ENCODE measurements around the gene CNOT3.
"Not testable (repeated sequence)": the region's sequence is repeated elsewhere in the genome, so short reads cannot be mapped to it uniquely, and the experiment has no call there.

CNOT3 gene

DNA sequence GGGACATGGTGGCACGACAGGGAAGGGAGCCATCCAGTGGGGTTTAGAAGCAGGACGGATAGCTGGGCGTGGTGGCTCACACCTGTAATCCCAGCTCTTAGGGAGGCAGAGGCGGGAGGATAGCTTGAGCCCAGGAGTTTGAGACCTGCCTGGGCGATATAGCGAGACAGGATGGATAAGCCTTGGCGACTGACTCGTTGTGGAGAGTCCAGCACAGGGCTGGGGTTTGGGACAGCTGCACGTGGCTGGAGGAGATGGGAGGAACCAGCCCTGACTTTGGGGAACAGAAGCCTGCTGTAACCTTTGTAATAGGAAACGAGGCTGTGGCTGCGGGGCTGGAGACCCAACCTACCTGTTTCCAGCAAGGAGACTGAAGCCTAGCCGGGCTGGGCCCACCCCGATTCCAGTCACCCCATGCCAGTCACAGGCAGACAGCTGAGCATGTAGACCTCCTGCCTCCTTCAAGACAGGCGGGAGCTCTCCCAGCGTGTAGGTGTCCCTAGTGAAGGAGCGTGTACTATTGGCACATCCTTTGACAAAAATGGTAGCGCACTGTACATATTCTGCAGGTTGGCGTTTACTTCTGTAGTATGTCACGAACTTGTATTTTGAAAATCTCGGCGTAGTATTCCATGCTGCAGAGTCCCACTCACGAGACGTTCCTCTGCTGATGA, 13.9 kb downstream of the CNOT3 start:
- DNase-seq: no peak

DNA sequence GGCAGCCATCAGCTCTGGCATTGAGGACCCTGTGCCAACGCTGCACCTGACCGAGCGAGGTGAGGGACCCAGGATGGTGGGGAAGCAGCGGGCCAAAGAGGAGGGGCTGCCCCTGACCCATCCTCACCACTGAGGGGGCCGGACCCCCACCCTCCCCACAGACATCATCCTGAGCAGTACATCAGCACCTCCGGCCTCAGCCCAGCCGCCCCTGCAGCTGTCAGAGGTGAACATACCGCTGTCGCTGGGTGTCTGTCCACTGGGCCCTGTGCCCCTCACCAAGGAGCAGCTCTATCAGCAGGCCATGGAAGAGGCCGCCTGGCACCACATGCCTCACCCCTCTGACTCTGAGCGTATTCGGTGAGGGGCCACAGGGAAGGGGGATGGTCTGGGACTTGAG, 14.7 kb downstream of the CNOT3 start:
- DNase-seq: no peak

DNA sequence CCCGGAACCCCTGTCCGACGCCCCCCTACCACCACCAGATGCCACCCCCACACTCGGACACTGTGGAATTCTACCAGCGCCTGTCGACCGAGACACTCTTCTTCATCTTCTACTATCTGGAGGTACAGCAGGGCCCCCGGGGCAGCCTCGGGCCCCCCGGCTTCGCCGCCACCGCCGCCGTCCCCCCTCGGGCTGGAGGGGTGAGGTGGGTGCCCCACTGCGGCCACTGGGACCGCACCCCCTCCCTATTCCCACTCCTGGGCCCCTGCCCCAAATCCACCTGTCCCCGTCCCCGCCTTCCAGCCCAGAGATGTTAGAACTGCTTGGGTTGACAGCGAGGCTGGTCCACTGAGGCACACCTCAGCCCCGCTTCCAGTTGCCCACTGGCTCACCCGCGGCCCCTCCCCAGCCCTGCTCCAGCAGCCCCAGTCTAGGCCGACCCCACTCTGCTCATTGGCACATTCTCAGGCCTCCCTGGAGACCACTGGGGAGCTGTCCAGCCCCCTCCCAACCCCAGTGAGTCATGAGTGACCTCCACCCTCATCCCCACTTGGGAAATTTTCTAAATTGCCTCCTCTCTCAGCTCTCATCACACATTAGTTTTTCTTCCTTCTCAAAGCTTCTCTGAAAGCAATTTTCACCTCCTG, 15.4 kb downstream of the CNOT3 start:
- no peak for DNase-seq

DNA sequence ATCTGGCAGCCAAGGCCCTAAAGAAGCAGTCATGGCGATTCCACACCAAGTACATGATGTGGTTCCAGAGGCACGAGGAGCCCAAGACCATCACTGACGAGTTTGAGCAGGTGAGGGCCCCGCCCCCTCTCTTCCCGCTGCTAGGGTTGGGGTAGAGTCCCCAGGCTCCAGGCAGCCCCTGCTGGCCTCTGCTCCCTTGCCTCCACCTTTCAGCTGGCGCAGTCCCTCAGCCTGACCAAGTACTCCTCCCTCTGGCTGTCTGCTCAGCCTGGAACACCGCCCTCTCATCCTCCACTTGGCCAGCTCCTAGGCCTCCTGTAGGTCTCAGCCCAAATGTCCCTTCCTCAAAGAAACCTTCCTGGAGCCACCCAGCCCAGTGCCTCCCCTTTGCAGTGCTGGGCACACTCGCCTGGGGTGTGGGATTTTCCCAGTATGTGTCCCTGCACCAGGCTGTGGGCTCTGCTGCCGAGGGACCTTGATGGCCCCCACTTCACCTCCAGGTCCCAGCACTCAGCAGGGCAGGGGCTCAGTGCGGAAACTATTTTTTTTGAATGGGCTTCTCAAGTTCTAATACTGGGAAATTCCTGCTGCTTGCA, 16.3 kb downstream of the CNOT3 start:
- DNase-seq: no peak

DNA sequence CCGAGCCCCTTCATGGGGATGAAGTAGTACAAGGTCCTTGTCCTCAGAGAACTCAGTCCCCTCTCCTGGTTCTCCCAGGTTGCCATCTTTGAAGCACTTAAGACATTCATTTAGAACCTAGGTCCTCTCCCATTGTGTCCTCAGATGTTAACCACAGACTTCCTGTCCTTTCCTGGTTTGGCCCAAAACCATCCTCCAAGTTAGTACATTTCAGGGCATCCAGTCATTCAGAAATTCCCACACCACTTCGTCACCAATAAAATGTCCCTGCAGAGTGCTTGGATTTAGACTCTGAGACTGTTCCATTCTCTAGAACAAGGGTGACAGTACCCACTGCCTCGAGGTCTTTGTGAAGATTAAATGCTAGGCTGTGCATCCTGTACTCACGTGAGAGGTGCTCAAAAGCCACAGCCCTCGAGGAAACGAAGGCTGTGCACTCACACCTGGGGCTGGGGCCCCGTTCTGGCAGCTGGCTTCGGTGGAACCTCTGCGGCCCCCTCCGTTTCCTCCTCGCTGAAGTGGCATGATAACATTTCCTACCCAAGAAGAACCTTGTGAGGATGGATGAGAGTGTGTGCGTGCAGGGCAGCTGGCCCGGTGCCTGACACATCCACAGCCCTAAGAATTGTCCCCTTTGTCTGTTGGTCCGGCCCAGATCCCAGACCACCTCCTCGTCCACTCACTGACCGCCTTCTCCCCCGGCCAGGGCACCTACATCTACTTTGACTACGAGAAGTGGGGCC, 17.2 kb downstream of the CNOT3 start:
- DNase-seq: peak in 2 of 5 donors; percentile 28 to 61

DNA sequence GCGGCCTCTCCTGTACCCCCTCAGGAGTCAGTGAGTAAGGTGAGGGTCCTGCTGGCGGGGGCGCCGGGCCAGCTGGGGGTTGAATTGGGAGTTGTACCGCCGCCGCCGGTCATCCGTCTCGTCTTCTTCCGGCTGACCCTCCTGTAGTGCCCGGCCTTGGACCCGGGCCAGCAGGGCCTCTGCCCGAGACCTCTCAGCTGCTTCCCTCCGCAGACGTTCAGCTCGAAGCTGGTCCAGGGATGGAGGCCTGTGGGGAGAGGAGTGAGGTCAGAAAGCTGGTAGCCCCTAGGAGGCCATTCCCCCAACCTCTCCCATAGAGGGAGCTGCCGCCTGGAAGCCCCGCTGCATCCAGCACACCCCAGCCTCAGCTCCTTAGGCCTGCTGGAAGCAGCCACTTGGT, 18.1 kb downstream of the CNOT3 start:
- DNase-seq: no peak

DNA sequence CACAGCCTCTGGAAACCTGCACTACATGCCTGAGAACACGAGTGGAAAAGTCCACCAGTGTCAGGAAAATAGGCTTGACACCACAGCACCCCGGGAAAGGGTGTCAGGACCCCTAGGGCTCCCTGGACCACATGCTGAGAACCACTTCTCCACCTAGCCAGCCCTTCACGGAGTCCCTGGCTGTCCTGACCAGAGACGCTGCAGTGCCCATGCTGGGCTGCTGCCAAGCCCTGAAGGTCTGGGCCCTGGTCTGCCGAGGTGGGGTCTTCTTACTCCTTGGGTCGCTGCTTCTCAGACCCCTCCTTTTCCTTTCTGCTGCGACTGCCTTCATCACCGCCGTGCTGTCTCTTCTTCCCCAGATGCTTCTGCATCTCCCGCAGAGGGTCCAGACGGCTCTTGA, 18.9 kb downstream of the CNOT3 start:
- no peak for DNase-seq

DNA sequence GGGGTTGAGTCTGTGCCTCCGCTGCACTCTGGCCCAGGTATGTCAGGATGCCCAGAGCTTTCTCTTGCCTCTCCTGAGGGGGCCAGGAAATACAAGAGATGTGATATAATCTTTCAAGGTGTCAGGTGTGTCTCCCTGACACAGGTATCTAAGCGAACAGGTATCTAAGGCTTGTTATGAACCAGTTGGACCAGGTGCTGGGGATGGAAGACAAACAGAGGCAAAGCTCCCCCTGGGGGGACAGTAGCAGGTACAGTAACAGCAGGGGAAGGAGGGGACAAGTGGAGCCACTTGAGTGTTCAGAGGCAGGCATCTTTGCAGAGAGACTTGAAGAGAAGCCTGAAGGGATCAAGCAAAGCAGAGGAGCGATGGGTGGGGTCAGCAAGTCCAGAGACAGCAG, 19.4 kb downstream of the CNOT3 start:
- no peak for DNase-seq

DNA sequence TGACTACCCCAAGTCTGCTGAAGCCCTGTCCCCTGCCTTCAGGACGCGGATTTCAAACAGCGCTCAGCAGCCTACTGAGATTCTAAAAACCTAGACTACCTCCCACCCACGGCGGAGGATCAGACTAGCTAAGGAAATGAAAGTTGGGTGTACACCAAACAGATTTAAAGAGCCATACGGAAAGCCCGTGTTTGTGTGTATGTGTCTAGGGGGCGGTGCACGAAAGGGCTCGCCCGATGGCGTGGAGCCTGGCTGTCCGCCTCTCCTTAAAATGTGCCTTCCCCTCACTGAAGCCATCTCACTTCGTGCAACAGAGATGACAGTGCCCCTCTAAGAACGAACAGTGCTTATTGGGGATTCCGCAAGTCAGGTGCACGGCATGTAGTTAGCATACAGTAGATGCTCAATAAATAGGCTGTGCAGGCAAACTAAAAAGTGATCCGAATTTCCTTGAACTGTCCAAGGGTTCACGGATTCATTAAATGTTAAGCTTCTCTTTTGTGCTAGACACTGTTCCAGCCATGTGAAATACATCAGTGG, 21.3 kb downstream of the CNOT3 start:
- peak in 1 of 5 donors; percentile 27 for DNase-seq

DNA sequence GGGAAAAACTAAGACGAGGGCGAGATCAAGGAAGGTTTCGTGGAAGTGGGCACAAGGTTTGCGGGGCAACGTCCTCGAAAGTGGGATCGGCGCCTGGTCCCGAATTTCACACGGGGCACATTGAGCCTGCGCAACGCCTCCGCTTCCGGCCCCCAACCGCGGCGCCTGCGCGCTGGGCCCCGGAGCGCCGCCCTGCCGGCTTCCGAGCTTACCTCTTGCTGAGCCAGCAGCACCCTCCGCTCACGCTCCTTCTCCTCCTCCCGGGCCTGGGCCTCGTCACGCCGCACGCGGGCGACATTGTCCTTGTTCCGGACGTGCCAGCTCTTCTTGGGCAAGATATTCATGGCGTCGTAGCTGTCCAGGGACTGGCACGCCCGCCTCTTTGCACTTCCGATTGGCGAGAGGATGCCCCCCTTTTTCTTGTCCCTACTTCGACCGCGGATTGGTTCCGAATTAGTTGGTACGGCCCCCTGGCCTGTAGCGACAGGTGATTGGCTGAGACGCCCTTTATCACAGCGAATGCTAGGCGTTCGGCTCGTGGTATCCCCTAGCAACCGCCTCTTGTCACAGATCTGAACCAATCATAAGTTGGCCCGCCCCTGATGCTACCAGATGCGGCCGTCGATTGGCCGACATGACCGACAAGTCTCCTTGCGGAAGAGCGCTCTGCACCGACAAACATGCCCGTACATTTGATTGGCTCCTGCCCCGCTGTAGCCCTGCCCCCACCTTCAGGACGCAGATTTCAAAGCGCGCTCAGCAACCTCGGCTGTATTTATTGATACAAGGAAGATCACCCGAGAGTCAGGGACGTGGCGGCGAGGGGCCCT, 22.0 kb downstream of the CNOT3 start, which contains the start of gene LENG1:
TSS of gene LENG1 (minus strand) at position 370 of the 830 bp plus-strand sequence. CDS start at position 344, 26 bp downstream.
- peak; percentile 98 to 100 (median 99) for DNase-seq

DNA sequence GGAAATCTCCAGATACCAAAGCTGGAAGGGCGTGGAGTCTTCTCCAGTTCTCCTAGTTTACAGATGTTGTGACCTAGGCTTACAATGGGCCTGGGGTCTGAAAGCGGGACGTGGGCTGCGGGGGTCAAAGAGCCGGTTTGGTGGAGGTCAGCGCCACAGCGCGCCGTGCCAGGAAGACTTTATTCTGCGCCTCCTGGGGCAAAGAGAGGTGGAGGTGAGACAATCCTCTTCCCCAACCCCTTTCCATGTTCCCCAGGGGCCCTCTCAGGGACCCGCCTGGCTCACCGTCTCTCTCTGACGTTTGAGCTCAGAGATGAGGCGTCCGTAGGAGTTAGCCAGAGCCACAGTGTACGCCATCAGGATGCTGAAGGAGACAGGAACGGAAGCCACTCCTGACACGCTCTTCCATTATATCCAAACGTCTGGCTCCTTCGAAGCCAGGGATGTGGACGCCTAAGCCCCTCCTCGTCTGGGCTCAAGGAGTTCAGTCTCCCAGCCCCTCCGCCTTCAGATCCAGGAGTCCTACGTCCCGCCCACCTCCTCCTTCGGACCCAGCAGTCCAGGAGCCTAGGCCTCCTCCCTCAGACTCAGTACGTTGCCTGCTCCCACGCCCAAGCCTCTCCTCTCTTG, 22.7 kb downstream of the CNOT3 start:
- no peak for DNase-seq

DNA sequence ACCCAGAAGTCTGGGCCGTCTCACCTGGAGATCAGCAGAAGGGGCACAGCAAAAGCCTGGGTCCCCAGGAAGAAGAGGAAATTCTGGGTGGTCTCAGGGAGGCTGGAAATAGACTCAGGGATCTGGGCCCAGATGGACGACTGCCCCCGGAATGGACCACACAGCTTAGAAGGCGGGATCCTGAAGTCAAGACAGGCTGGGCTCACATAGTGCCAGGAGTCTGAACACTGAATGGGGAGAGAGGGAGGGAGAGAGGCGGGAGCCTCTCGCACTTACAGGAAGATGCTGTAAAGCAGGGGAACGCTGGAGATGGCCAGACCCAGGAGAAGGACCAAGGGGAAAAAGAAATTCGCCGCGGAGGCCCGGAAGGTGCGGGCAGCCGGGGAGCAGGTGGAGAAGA, 23.3 kb downstream of the CNOT3 start:
- DNase-seq: no peak

DNA sequence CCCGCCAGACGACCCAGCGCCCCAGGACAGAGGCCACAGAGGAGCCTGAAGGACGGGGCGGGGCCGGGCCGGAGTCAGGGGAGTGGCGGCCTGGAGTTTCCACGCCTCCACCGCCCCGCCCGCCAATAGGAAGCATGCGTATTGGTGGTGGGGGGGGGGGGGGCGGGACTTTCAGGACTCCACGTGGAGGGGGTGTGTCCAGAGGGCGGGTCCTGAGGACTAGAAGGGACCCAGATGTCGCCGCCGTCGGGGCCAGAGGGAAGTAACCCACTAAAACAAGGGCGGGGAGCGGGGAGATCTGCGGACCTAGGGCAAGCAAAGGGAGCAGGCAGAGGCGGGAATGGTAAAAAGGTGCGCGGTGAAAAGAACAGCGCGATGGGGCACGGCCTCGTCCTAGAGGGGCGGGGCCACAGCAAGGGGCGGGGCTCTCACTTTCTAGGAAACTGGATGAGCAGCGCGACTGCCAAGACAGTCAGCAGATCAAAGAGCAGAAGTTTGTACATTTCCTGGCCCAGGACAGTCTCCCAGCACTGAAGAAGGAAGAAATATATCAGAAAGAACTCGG, 24.8 kb downstream of the CNOT3 start:
- DNase-seq: peak; percentile 63 to 85 (median 77)

DNA sequence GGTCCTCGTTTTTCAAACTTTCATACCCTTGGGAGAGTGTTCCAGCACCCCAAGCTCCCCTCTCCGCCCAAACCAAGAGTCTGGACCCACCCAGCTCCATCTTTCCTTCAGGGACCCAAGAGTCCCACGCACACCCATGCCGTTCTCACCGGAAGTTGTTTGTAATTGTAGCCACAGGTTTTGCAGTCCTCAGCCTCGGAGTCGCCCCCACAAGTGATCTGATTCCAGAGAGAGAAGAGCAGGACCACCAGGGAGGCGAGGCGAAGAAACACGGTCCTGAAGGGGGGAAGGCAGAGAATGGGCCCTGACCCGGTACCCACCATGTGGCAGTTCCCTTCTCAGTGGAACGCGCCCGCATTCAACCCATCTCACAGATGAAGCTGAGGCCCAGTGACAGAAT, 25.3 kb downstream of the CNOT3 start:
- no peak for DNase-seq

DNA sequence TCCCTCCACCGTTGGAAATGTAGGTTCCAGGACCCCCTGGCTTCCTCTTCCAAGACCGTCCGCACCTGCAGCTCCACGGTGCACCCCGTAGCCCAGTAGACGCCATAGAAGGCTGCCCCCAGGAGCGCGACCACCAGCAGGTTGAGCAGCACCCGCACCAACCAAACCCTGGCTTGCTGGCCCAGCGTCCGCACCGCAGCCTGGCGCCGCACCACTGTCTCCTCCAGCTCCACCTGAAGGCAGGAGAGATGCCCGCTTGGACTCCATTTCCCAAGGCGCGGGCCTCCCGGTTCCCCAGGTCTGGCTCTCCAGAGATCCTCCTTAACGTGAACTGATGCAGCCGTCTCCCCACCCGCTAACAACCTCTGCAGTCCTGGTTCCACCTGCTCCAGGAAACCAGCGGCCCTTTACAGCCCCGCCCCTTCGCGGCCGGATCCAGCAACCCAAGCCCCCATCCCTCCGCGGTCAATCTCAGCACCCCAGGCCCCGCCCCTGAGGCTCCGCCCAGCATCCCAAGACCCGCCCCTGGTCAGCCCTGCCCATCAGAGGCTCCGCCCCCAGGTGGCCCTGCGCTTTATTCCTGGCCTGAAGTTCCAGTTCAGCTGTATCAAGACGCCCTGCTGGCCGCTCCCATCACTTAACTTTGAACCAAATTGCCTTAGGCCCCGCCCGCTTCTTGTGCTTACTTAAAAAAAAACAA, 27.0 kb downstream of the CNOT3 start:
- DNase-seq: peak in 4 of 5 donors; percentile 53 to 80 (median 58)

DNA sequence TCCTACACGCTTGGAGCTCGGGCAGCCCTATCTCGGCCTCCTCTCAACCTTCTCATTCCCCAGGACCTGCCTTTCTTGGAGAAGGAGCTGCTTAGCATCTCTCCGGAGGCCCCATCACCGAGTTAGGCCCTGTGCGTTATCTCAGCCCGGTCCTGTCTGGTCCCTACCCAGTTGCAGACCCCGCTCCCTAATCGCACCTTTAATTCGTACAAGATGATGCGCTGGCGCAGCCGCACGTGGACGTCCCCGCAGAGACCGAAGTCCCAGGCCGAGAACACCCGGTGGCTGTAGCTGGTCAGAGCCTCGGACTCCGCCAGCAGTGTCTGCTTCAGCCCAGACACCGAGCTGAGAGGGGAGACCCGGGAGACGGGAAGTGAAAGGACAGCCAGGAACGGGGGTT, 27.7 kb downstream of the CNOT3 start:
- DNase-seq: no peak

DNA sequence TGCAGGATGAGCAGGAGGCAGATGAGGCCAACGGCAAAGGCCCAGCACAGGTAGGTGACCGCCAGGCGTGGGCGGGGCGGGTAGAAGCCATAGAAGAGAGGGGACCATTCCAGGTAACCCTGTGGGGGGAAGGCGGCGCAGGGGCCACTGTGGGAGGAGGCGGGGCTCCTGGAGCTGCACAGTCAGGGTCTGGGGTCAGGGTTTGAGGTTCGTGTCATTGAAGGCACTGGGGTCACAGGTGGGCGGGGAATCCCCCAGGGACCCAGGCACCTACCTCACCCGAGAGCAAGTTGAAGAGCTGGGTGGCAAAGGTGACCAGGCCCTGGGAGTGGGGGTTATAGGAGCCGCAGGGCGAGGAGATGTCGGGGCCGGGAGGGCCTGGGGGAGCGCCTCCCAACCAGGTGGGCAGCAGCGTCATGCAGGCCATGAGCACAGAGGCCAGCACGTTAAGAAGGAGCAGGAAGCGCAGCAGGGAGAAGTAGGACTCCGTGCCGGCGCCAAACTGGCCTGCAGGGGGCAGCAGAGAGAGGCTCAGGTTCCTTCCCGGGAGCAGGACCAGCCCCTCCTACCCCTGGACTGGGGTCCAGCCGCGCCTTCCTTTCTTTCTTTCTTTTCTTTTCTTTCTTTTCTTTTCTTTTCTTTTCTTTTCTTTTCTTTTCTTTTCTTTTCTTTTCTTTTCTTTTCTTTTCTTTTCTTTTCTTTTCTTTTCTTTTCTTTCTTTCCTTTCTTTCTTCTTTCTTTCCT, 30.8 kb downstream of the CNOT3 start:
- DNase-seq: peak; percentile 76 to 92 (median 80)

DNA sequence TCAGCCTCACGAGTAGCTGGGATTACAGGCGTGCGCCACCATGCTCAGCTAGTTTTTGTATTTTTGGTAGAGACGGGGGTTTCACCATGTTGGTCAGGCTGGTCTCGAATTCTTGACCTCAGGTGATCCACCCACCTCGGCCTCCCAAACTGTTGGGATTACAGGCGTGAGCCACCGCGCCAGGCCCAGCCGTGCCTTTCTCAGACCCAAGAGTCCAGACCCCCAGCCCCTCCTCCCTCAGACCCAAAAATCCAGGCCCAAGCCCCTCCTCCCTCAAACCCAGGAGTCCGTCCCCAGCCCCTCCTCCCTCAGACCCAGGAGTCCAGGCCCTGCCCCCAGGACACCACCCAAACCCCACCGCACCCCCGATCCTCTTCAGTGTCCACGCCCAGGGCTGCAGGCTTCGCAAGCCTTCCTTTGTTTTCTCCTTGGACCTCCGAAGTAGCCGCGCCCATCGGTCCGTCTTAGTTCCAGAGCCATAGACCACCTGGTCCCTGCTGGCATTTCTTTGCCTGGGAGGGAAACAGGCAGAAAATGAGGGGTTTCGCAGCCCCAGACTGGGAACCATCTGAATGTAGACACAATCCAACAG, 31.7 kb downstream of the CNOT3 start:
- DNase-seq: no peak

DNA sequence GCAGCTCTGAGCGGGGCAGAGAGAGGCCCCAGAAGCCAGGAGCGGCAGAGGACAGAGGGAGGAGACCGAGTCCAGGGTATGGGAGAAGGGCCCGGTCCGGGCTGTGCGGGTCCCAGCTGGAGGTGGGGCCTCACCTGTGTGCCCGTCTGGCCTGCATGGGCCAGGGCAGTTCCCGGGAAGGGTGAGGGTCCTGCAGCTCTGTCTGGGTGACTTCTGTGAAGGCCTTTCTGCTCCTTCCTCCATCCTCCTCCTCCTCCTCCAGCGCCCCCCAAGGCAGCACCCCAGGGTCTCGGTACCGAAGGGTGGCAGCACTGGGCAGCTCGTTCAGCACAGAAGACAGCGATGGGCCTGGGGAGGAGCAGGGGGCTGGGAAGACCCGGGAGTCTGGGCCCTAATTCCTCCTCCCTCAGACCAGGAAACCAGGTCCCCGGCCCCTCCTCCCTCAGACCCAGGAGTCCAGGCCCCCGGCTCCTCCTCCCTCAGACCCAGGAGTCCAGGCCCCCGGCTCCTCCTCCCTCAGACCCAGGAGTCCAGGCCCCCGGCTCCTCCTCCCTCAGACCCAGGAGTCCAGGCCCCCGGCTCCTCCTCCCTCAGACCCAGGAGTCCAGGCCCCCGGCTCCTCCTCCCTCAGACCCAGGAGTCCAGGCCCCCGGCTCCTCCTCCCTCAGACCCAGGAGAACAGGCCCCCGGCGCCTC, 34.3 kb downstream of the CNOT3 start:
- not testable (repeated sequence) for DNase-seq

Data from T-helper 1 cell (primary cell).